Lower leg skin (tissue), 3 donors: Measurements from ENCODE around the gene LILRA6.
"Not testable (repeated sequence)": the region's sequence is repeated elsewhere in the genome, so short reads cannot be mapped to it uniquely, and the experiment has no call there.

Source experiments
- CTCF ChIP-seq, 3 donors: fragments of 450-650 bp; IDR thresholded peaks; one replicate each; pipeline ENCODE4 v1.5.1; 2016; ENCODE audit warnings: antibody characterized with exemption in 3 of 3, mild to moderate bottlenecking in 3 of 3, moderate library complexity in 2 of 3
- POLR2A ChIP-seq, 2 donors: fragments of 450-650 bp; IDR thresholded peaks; one replicate each; pipeline ENCODE4 v1.6.1; 2016 to 2017; ENCODE audit warnings: antibody characterized with exemption in 2 of 2, mild to moderate bottlenecking in 1 of 2, moderate library complexity in 1 of 2

GRCh38 chr19:54243809-54244208, 1.2 kb upstream of the LILRA6 start:
- not testable (repeated sequence) for TF ChIP-seq CTCF, POLR2A (IDR thresholded peaks at IDR 0.05)
